Measurements from ENCODE around the gene UBTF. TPM values are rescaled to one million over a fixed set of nuclear protein-coding genes. Genes with fewer than 3 reads are reported as not detected.

Gene UBTF
- total and polyA plus RNA-seq, 2 of the 8 experiments (the other 6 are each of a cell fraction or from before 2014, with no cell fraction given): 14.7 to 106 TPM

GRCh38 chr17:44177640-44178039 lies 41.8 kb downstream of the UBTF start (continued):
- TF ChIP-seq, protein P1, sequence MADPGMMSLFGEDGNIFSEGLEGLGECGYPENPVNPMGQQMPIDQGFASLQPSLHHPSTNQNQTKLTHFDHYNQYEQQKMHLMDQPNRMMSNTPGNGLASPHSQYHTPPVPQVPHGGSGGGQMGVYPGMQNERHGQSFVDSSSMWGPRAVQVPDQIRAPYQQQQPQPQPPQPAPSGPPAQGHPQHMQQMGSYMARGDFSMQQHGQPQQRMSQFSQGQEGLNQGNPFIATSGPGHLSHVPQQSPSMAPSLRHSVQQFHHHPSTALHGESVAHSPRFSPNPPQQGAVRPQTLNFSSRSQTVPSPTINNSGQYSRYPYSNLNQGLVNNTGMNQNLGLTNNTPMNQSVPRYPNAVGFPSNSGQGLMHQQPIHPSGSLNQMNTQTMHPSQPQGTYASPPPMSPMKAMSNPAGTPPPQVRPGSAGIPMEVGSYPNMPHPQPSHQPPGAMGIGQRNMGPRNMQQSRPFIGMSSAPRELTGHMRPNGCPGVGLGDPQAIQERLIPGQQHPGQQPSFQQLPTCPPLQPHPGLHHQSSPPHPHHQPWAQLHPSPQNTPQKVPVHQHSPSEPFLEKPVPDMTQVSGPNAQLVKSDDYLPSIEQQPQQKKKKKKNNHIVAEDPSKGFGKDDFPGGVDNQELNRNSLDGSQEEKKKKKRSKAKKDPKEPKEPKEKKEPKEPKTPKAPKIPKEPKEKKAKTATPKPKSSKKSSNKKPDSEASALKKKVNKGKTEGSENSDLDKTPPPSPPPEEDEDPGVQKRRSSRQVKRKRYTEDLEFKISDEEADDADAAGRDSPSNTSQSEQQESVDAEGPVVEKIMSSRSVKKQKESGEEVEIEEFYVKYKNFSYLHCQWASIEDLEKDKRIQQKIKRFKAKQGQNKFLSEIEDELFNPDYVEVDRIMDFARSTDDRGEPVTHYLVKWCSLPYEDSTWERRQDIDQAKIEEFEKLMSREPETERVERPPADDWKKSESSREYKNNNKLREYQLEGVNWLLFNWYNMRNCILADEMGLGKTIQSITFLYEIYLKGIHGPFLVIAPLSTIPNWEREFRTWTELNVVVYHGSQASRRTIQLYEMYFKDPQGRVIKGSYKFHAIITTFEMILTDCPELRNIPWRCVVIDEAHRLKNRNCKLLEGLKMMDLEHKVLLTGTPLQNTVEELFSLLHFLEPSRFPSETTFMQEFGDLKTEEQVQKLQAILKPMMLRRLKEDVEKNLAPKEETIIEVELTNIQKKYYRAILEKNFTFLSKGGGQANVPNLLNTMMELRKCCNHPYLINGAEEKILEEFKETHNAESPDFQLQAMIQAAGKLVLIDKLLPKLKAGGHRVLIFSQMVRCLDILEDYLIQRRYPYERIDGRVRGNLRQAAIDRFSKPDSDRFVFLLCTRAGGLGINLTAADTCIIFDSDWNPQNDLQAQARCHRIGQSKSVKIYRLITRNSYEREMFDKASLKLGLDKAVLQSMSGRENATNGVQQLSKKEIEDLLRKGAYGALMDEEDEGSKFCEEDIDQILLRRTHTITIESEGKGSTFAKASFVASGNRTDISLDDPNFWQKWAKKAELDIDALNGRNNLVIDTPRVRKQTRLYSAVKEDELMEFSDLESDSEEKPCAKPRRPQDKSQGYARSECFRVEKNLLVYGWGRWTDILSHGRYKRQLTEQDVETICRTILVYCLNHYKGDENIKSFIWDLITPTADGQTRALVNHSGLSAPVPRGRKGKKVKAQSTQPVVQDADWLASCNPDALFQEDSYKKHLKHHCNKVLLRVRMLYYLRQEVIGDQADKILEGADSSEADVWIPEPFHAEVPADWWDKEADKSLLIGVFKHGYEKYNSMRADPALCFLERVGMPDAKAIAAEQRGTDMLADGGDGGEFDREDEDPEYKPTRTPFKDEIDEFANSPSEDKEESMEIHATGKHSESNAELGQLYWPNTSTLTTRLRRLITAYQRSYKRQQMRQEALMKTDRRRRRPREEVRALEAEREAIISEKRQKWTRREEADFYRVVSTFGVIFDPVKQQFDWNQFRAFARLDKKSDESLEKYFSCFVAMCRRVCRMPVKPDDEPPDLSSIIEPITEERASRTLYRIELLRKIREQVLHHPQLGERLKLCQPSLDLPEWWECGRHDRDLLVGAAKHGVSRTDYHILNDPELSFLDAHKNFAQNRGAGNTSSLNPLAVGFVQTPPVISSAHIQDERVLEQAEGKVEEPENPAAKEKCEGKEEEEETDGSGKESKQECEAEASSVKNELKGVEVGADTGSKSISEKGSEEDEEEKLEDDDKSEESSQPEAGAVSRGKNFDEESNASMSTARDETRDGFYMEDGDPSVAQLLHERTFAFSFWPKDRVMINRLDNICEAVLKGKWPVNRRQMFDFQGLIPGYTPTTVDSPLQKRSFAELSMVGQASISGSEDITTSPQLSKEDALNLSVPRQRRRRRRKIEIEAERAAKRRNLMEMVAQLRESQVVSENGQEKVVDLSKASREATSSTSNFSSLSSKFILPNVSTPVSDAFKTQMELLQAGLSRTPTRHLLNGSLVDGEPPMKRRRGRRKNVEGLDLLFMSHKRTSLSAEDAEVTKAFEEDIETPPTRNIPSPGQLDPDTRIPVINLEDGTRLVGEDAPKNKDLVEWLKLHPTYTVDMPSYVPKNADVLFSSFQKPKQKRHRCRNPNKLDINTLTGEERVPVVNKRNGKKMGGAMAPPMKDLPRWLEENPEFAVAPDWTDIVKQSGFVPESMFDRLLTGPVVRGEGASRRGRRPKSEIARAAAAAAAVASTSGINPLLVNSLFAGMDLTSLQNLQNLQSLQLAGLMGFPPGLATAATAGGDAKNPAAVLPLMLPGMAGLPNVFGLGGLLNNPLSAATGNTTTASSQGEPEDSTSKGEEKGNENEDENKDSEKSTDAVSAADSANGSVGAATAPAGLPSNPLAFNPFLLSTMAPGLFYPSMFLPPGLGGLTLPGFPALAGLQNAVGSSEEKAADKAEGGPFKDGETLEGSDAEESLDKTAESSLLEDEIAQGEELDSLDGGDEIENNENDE (IDR thresholded peaks at IDR 0.05; ENCODE audit: insufficient replicate concordance, low read length): no peak
- no peak for TF ChIP-seq CBX8 (IDR thresholded peaks at IDR 0.05; ENCODE audit: borderline replicate concordance, low read depth, low read length)
- TF ChIP-seq POU5F1 (IDR thresholded peaks at IDR 0.05; ENCODE audit: low read depth, low read length): no peak
- no peak for TF ChIP-seq SIX5 (IDR thresholded peaks at IDR 0.05; ENCODE audit: low read depth, low read length)
- no peak for TF ChIP-seq SUZ12 (IDR thresholded peaks at IDR 0.05; ENCODE audit: low read length)
- TF ChIP-seq MAFK (IDR thresholded peaks at IDR 0.05; ENCODE audit: low read depth, low read length): no peak
- TF ChIP-seq RNF2 (IDR thresholded peaks at IDR 0.05; ENCODE audit: borderline replicate concordance, low read depth, low read length, missing control alignments, poor library complexity, severe bottlenecking): no peak
- TF ChIP-seq JUN (IDR thresholded peaks at IDR 0.05; ENCODE audit: low read depth, low read length): no peak
- no peak for TF ChIP-seq MAX (IDR thresholded peaks at IDR 0.05)
- TF ChIP-seq KDM4A (IDR thresholded peaks at IDR 0.05; ENCODE audit: low read depth, low read length, severe bottlenecking): no peak
